ENCODE measurements around the gene PYDC2. TPM values are rescaled to one million over a fixed set of nuclear protein-coding genes. Genes with fewer than 3 reads are reported as not detected.
"Not testable (repeated sequence)": the region's sequence is repeated elsewhere in the genome, so short reads cannot be mapped to it uniquely, and the experiment has no call there.

PYDC2 gene
- polyA plus RNA-seq, 2 of the 4 experiments (the other 2 are of a cell fraction): not detected

DNA sequence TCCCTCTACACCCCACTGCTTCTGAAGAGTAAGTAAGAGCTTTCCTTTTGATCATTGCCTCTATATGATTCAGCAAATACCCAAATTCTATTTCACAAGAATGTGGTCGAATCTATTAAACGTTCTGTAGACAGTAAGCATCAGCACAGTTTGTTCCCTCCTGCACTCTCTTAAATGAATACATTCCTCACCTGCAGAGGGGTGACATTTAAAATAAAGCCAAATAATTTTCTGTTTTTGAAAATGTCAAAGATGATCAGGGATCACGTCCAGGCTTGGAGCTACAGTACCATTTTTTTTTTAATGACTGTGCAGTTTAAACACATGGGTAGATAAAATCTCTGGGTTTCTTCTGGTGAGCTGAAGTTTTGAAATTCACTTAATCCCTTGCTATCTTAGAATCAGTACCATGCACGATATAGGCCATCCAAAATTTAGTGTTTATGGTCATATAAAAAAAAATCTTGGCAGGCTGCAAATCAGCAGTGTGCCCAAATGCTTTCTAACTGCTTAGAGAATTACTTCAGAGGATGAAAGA is 12.8 kb downstream of the PYDC2 start:
- Histone ChIP-seq H3K4me3 (no peak overlapping the region), H3K27ac (no peak overlapping the region), H3K9me3 (no peaks in the 10 kb centered on the region), H3K4me1 (no peaks in the 10 kb centered on the region), H3K4me2 (no peak overlapping the region)
- POLR2A ChIA-PET: no interaction called here
- CTCF ChIA-PET: interaction anchor here (0.7 to 1.2 kb wide), 2 partner anchors 13 to 644 kb away, joined by 3 to 4 read pairs; partner anchors contain the start of gene PYDC2
- TF ChIP-seq, protein P1, sequence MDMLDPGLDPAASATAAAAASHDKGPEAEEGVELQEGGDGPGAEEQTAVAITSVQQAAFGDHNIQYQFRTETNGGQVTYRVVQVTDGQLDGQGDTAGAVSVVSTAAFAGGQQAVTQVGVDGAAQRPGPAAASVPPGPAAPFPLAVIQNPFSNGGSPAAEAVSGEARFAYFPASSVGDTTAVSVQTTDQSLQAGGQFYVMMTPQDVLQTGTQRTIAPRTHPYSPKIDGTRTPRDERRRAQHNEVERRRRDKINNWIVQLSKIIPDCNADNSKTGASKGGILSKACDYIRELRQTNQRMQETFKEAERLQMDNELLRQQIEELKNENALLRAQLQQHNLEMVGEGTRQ (IDR thresholded peaks at IDR 0.05): no peak
- no peak for DNase-seq (ENCODE audit: low read depth in 1 of 2, low spot score in 1 of 2)
- ATAC-seq: no peak
- no peak for FAIRE-seq
- WGBS (ENCODE audit: missing lambda C conversion rate): 9% methylated on average over 4 of the region's 4 CpGs

DNA sequence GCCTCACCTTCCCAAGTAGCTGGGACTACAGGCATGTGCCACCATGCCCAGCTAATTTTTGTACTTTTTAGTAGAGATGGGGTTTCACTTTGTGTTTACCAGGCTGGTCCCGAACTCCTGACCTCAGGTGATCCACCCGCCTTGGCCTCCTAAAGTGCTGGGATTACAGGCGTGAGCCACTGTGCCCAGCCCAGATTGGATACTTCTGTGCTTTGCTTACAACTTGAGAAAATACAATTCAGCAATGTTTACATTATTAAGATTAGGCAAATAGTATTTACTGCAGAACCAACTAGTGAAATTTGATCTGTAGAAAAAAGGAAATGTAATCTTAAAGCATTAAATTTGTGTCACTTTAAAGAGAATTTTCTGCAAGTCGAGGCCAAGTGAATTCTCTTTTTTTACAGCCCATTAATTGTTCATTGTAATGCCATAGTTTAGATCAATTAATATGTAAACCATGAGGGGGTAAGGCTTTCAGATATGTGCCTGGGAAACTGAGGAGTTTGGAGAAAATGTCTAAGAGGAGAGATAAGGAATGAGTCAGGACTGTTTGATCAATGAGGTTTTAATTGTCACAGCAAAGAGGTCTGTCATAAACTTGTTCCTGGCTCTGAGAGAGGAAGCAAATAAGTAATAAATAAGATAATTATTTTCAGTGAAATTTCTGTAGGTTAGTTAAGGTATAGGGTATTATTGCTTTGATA is 15.3 kb downstream of the PYDC2 start:
- Histone ChIP-seq H3K4me3 (no peak overlapping the region), H3K4me1 (no peaks in the 10 kb centered on the region), H3K4me2 (no peak overlapping the region), H3K9me3 (no peaks in the 10 kb centered on the region), H3K27ac (no peak overlapping the region)
- POLR2A ChIA-PET: no interaction called here
- CTCF ChIA-PET: no interaction called here
- DNase-seq (ENCODE audit: low read depth in 1 of 2, low spot score in 1 of 2) (no peak), ATAC-seq (no peak), FAIRE-seq (no peak)
- WGBS (ENCODE audit: missing lambda C conversion rate): 38% methylated on average over 4 of the region's 4 CpGs
- TF ChIP-seq, protein P2, sequence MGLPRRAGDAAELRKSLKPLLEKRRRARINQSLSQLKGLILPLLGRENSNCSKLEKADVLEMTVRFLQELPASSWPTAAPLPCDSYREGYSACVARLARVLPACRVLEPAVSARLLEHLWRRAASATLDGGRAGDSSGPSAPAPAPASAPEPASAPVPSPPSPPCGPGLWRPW (IDR thresholded peaks at IDR 0.05): no peak
- TF ChIP-seq KDM1A (IDR thresholded peaks at IDR 0.05; ENCODE audit: low read depth) (no peak), MYC (IDR thresholded peaks at IDR 0.05; ENCODE audit: borderline replicate concordance, low read length) (no peak), MAZ (IDR thresholded peaks at IDR 0.05; ENCODE audit: borderline replicate concordance, low read depth, low read length) (no peak), KDM5A (IDR thresholded peaks at IDR 0.05) (no peak)

DNA sequence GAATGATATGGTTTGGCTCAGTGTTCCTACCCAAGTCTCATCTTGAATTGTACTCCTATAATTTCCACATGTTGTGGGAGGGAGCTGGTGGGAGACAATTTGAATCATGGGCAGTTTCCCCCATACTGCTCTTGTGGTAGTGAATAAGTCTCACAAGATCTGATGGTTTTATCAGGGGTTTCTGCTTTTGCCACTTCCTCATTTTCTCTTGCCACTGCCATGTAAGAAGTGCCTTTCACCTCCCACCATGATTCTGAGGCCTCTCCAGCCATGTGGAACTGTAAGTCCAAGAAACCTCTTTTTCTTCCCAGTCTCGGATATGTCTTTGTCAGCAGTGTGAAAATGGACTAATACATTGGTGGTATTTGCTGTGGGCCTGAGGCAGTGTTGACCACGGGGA is 23.0 kb downstream of the PYDC2 start:
- DNase-seq (ENCODE audit: low read depth in 1 of 2, low spot score in 1 of 2); ATAC-seq; H3K4me3 ChIP-seq; FAIRE-seq; H3K9me3 ChIP-seq; CTCF ChIA-PET; POLR2A ChIA-PET; H3K4me2 ChIP-seq; H3K27ac ChIP-seq; H3K4me1 ChIP-seq: not testable (repeated sequence)
- 38% methylated on average over 2 of the region's 2 CpGs for WGBS (ENCODE audit: missing lambda C conversion rate)

DNA sequence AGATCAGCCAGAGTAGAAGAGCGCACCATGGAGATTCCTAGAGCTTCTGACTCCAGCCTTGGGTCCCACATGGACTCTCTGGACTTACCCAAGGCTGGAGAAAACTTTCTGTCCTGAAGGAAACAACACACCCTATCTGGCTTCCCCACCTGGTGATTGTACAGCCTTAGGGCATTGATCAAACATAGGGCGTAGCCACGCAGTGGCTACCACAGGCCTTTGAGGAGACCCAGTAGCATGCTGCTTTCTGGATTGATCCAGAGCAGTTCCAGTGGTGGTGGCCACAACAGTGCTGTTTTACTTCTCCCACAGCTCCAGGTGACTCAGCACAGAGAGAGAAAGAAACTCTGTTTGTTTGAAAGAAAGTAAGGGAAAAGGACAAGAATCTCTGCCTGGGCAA is 23.5 kb downstream of the PYDC2 start:
- CTCF ChIA-PET: no interaction called here
- ATAC-seq (no peak), DNase-seq (ENCODE audit: low read depth in 1 of 2, low spot score in 1 of 2) (no peak), FAIRE-seq (no peak)
- Histone ChIP-seq H3K4me3 (no peak overlapping the region), H3K27ac (no peak overlapping the region), H3K4me2 (no peak overlapping the region), H3K9me3 (no peaks in the 10 kb centered on the region), H3K4me1 (no peaks in the 10 kb centered on the region)
- WGBS (ENCODE audit: missing lambda C conversion rate): 53% methylated on average over 1 of the region's 3 CpGs
- TF ChIP-seq CEBPB (IDR thresholded peaks at IDR 0.05): no peak
- TF ChIP-seq FOXS1 (CRISPR knock-in tag; IDR thresholded peaks at IDR 0.05): no peak
- POLR2A ChIA-PET: no interaction called here

DNA sequence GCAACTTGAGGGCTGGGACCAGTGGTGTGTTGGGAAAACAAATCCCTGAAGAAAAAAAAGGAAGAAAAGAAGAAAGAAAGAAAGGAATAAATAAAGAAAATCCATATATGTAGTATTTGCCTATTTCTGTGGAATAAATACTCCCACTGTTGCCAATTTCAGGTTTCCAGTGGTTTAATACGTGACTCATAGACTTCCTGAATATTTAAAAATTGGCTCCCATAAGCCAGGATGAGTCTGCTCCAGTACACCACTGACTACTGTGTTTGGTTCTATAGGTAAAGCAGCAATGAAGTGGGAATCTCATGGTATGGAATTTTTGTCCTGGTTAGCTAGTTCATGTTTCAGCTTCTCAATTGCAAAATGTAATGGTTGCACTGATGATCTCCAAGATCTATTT is 31.6 kb downstream of the PYDC2 start:
- ChIA-PET POLR2A (no interaction called here), CTCF (no interaction called here)
- Histone ChIP-seq H3K4me1 (no peaks in the 10 kb centered on the region), H3K4me2 (no peak overlapping the region), H3K4me3 (no peak overlapping the region), H3K9me3 (no peaks in the 10 kb centered on the region), H3K27ac (no peak overlapping the region)
- no peak for ATAC-seq
- no peak for DNase-seq (ENCODE audit: low read depth in 1 of 2, low spot score in 1 of 2)
- 9% methylated on average over 1 of the region's 1 CpG for WGBS (ENCODE audit: missing lambda C conversion rate)
- TF ChIP-seq HDAC2 (IDR thresholded peaks at IDR 0.05): no peak
- TF ChIP-seq, protein P2 (IDR thresholded peaks at IDR 0.05): no peak
- no peak for TF ChIP-seq HEYL (CRISPR knock-in tag; IDR thresholded peaks at IDR 0.05)
- no peak for TF ChIP-seq TFCP2L1 (CRISPR knock-in tag; IDR thresholded peaks at IDR 0.05)
- TF ChIP-seq CEBPB (IDR thresholded peaks at IDR 0.05): no peak
- no peak for TF ChIP-seq ZNF302 (CRISPR knock-in tag; IDR thresholded peaks at IDR 0.05)
- TF ChIP-seq, protein P3, sequence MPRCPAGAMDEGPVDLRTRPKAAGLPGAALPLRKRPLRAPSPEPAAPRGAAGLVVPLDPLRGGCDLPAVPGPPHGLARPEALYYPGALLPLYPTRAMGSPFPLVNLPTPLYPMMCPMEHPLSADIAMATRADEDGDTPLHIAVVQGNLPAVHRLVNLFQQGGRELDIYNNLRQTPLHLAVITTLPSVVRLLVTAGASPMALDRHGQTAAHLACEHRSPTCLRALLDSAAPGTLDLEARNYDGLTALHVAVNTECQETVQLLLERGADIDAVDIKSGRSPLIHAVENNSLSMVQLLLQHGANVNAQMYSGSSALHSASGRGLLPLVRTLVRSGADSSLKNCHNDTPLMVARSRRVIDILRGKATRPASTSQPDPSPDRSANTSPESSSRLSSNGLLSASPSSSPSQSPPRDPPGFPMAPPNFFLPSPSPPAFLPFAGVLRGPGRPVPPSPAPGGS (IDR thresholded peaks at IDR 0.05): no peak
- no peak for TF ChIP-seq ZC3H11A (IDR thresholded peaks at IDR 0.05)
- TF ChIP-seq, protein P4, sequence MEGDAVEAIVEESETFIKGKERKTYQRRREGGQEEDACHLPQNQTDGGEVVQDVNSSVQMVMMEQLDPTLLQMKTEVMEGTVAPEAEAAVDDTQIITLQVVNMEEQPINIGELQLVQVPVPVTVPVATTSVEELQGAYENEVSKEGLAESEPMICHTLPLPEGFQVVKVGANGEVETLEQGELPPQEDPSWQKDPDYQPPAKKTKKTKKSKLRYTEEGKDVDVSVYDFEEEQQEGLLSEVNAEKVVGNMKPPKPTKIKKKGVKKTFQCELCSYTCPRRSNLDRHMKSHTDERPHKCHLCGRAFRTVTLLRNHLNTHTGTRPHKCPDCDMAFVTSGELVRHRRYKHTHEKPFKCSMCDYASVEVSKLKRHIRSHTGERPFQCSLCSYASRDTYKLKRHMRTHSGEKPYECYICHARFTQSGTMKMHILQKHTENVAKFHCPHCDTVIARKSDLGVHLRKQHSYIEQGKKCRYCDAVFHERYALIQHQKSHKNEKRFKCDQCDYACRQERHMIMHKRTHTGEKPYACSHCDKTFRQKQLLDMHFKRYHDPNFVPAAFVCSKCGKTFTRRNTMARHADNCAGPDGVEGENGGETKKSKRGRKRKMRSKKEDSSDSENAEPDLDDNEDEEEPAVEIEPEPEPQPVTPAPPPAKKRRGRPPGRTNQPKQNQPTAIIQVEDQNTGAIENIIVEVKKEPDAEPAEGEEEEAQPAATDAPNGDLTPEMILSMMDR (IDR thresholded peaks at IDR 0.05): no peak
- no peak for TF ChIP-seq KDM5A (IDR thresholded peaks at IDR 0.05)
- TF ChIP-seq, protein P5, sequence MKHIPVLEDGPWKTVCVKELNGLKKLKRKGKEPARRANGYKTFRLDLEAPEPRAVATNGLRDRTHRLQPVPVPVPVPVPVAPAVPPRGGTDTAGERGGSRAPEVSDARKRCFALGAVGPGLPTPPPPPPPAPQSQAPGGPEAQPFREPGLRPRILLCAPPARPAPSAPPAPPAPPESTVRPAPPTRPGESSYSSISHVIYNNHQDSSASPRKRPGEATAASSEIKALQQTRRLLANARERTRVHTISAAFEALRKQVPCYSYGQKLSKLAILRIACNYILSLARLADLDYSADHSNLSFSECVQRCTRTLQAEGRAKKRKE (CRISPR knock-in tag; IDR thresholded peaks at IDR 0.05; ENCODE audit: low read depth): no peak
- TF ChIP-seq, protein P6, sequence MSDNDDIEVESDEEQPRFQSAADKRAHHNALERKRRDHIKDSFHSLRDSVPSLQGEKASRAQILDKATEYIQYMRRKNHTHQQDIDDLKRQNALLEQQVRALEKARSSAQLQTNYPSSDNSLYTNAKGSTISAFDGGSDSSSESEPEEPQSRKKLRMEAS (IDR thresholded peaks at IDR 0.05): no peak
- no peak for TF ChIP-seq MAZ (IDR thresholded peaks at IDR 0.05; ENCODE audit: borderline replicate concordance, low read depth, low read length)
- TF ChIP-seq, protein P1 (IDR thresholded peaks at IDR 0.05): no peak
- TF ChIP-seq CBX2 (IDR thresholded peaks at IDR 0.05; ENCODE audit: borderline replicate concordance, low read depth): no peak
- FAIRE-seq: no peak
